Mucosa of descending colon (tissue), 3 donors: ENCODE data around the gene ACACA. TPM values are rescaled to one million over a fixed set of nuclear protein-coding genes. Genes with fewer than 3 reads are reported as not detected.
"Not testable (repeated sequence)": the region's sequence is repeated elsewhere in the genome, so short reads cannot be mapped to it uniquely, and the experiment has no call there.

Experiments used
- ATAC-seq: fragments of 200-7000 bp; cut with Tn5 transposase; one replicate; pipeline ENCODE4 v1.9.1; 2020; ENCODE audit warnings: mild to moderate bottlenecking, moderate library complexity
- DNase-seq, 3 donors: peaks; one replicate each; pipeline ENCODE4 v3.0.0-alpha.2; 2020
- H3K36me3 ChIP-seq: fragments of 200-600 bp; one replicate; pipeline ENCODE4 v1.8.0; 2021; ENCODE audit warnings: low read depth, mild to moderate bottlenecking
- H3K4me1 ChIP-seq: fragments of 200-600 bp; one replicate; pipeline ENCODE4 v1.8.0; 2021; ENCODE audit warnings: low read depth, mild to moderate bottlenecking
- H3K4me3 ChIP-seq: fragments of 200-600 bp; one replicate; pipeline ENCODE4 v1.8.0; 2021; ENCODE audit warnings: mild to moderate bottlenecking
- H3K9me3 ChIP-seq: fragments of 200-600 bp; one replicate; pipeline ENCODE4 v1.8.0; 2021; ENCODE audit warnings: mild to moderate bottlenecking
- CTCF ChIP-seq: fragments of 200-600 bp; IDR thresholded peaks from one replicate; pipeline ENCODE4 v1.8.0; 2022; ENCODE audit warnings: antibody characterized with exemption, mild to moderate bottlenecking
- intact Hi-C, 2 donors: fragments of 100-400 bp; cut with DNase I in 1 of 2; cut with micrococcal nuclease in 1 of 2; formaldehyde crosslinking; loops; one replicate each; pipeline versions ENCODE4 v1.11.0 to v1.11.1; 2022; cut with DNase I, micrococcal nuclease
- total RNA-seq, 3 donors: library from RNA; stranded (reverse); fragmentation: NEBNext Ultra II Directional in 2 of 3; extraction: Animal tissue kit (Norgen Biotek cat#: 25700) in 2 of 3; gene quantifications; one replicate each; pipeline versions ENCODE4 v1.2.1 to v1.2.4, GENCODE V29; 2021 to 2023
- donor health status: DM: no; HTN: no; CAD: no; lungs with moderate emphysema.
- donor health status: DM: no; HTN: no; CAD: no.
- donor health status: DM: no; HTN: yes; CAD: no.

The ACACA gene
- total RNA-seq, 3 donors from 2014 or later: 58.5 to 64.1 (median 60.3) TPM

- intact Hi-C loops: no loop called here
- Histone ChIP-seq H3K36me3 (no peaks in the 10 kb centered on the region), H3K4me3 (no peak overlapping the region), H3K9me3 (no peaks in the 10 kb centered on the region), H3K4me1 (peaks cover 19% of the 10 kb centered on the region)
- TF ChIP-seq CTCF: no peak
- DNase-seq (no peak), ATAC-seq (no peak)
Observed at GRCh38 chr17:37360632-37361031, 46.0 kb downstream of the ACACA start.

- TF ChIP-seq CTCF: no peak
- intact Hi-C loops: no loop called here
- DNase-seq (peak in 1 of 3 donors; percentile 60), ATAC-seq (no peak)
- H3K4me3 ChIP-seq: peak overlapping the region; percentile 60
- H3K9me3 ChIP-seq: no peaks in the 10 kb centered on the region
- H3K4me1 ChIP-seq: peaks cover 19% of the 10 kb centered on the region
- no peaks in the 10 kb centered on the region for H3K36me3 ChIP-seq
Observed at GRCh38 chr17:37359682-37360188, 46.9 kb downstream of the ACACA start.

- DNase-seq: peak; percentile 94 to 97 (median 96)
- Histone ChIP-seq H3K36me3 (no peaks in the 10 kb centered on the region), H3K4me3 (peak overlapping the region; percentile 60), H3K4me1 (peaks cover 19% of the 10 kb centered on the region), H3K9me3 (no peaks in the 10 kb centered on the region)
- intact Hi-C loops: no loop called here
- TF ChIP-seq CTCF: peak; percentile 42
- ATAC-seq: peak; percentile 93
Observed at GRCh38 chr17:37358830-37359681, 47.6 kb downstream of the ACACA start.

- H3K4me3 ChIP-seq: peak overlapping the region; percentile 60
- intact Hi-C loops: no loop called here
- H3K4me1 ChIP-seq: peaks cover 19% of the 10 kb centered on the region
- DNase-seq (peak; percentile 67 to 73 (median 67)), ATAC-seq (peak; percentile 50)
- H3K9me3 ChIP-seq: no peaks in the 10 kb centered on the region
- no peaks in the 10 kb centered on the region for H3K36me3 ChIP-seq
- TF ChIP-seq CTCF: no peak
Observed at GRCh38 chr17:37358098-37358829, 48.4 kb downstream of the ACACA start.

GRCh38 chr17:37356796-37357569 is 49.7 kb downstream of the ACACA start:
- DNase-seq, H3K9me3 ChIP-seq, H3K36me3 ChIP-seq, H3K4me3 ChIP-seq, ATAC-seq, intact Hi-C loops: not testable (repeated sequence)
- peaks cover 19% of the 10 kb centered on the region for H3K4me1 ChIP-seq

- ATAC-seq, H3K4me1 ChIP-seq, H3K4me3 ChIP-seq, H3K9me3 ChIP-seq, H3K36me3 ChIP-seq, DNase-seq, intact Hi-C loops: not testable (repeated sequence)
Observed at GRCh38 chr17:37346863-37347402, 59.7 kb downstream of the ACACA start.
